ENCODE data around the gene TACR2.

Gene TACR2

DNA sequence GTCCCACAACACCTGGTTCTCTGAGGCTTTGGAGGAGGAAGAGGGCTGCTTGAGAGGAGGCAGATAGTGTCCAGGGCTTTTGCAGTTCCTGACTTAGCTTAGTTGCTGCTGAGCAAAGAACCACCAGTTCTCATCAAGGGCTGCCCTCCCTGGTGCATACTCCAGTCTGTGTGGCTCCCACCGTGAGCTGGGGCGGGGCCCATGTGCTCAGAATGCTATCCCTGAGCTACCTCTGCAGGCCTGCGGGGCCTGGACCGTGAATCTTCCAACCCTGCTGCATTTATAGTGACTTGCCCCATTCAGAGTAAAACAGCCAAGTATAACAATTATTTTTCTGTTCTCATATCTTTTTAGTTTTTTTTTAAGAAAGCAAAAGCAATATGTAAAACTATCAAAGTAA lies 49.2 kb downstream of the TACR2 start:
- no peak for DNase-seq

DNA sequence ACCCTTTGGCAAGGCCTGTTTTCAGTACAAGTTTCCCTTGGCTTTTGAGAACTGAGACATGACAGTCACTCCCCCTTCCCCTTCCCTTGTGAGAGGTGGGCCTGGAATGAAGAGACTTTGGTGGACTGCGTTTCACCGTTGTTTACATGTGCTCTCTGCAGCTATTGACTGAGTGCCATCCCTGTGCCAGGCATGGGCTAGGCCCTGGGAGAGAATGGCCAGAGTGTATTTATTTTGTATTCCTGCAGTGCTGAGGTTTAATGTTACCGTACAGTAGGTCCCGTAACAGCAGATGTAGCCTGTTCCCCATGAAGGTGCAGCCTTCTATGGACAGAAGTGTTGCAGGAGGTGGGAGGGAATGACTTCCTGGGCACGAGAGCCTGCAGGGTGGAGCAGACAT lies 50.0 kb downstream of the TACR2 start:
- no peak for DNase-seq

DNA sequence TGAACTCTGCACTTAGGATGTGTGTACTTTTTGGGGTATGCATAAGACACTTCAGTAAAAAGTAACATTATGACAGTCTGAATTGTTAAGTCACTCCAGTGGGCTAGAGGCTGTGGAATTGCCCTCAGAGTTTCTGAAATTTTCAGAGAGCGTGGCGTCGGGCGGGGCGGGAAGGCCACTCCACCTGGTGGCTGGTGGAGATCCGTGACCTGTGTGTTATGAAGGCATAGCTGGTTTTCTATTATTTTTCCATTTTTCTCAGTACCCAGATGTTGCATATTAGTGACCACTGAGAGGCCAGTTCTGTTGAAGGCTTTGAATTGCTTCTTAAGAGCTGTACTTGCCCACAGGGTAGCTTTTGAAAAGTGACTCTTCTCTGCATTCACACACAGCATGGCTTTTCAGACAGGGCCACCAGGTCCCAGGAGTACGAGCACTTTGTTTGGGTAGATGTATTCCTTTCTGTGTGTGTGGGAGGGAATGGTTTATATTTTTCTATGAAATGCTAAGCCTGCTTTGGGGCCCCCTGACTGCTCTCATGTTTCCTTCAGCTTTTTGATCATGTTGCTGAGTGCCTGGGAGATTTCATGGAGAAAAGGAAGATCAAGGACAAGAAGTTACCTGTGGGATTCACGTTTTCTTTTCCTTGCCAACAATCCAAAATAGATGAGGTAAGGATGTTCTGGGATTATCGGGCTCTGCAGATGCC lies 52.3 kb downstream of the TACR2 start:
- no peak for DNase-seq

DNA sequence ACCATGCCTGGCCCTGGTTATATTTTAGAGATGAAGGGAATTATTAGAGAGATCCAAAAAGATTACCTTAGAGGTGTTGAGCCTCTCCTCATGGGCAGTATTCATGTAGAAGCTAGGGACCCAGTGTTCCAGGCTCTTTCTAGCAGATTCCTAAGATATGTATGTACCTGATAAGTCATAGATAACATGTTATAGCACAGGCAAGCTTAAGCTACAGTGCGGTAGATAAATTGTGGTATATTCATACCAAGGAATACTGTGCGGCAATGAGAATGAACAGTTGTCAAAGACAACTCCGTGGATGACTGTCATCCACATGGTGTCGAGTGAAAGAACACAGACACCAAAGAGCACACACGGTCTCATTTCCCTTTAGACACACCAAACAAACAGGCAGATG lies 53.1 kb downstream of the TACR2 start:
- DNase-seq, result no peak

DNA sequence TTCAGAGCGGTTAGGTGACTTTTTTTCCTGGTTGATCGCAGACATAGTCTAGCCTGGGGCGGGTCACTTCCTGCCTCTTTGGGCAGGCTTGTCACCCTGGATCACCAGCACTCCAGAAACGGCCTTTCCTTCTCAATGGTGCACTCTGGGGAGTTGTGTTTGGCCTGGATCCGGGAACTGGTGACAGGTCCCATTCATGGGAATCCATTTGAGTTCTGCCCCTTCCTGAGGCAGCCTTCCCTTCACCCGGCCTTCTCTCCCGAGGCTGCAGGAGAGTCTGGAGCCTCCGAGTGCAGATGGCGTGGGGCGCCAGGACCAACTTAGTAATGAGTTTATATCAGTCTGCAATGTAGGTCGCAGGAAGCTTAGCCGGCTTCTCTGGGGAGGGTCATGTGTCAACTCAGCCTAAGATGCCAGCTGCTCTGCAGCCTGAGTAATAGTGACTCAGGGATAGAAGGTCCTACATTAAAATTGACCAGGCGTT lies 54.2 kb downstream of the TACR2 start:
- DNase-seq, result no peak

DNA sequence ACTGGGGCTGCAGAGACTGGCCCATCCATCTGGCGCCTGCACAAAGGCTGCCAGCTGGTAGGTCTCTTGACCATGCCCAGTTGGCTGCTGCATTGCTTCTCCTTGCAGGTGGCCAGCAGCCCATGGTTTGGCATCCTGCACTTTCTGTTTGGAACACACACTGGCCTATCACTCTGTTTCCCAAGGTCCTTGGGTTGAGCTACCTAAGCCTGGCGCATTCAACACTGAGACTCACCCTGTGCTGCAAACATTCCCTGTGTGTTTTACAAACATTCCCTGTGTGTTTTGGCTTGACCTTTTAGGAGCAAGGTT lies 55.5 kb downstream of the TACR2 start:
- DNase-seq, result peak; percentile 44

DNA sequence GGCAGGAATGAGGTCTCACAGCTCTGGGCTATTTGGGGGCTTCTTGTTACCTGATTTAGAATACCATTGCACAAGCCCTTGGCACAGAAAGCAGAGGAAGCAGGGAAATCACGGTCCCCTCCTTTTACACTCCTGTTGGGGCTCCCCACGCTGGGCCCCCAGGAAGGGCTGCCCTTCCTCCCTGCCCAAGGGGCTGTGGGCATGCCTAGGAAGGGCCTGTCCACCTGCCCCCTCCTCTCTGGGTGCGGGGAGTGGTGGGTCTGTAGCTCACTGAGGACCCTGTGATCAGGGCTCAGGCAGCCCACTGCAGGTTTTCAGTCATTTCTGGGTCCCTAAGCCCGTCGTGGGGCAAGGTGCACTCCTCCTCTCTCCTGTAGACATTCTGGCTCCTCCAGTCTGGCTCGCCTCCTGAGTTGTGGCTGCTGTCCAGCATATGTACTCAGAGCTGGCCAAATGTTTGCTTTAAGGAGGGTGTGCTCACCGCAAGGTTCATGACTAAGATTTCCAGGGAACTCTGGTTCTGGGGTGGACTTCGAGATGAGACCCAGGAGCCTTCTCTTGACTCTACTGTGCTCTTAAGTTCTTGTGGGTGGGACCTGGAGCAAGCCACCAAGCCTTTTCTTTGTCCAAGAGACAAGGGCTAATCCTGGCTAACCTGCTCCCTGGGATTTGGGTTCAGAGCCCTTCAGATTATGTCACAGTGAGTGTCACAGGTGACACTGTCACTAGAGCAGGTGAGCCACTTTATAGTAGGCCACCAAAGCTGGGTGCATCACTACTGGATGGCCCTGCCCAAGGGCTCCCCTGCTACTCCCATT lies 56.0 kb downstream of the TACR2 start:
- DNase-seq, result peak; percentile 32

DNA sequence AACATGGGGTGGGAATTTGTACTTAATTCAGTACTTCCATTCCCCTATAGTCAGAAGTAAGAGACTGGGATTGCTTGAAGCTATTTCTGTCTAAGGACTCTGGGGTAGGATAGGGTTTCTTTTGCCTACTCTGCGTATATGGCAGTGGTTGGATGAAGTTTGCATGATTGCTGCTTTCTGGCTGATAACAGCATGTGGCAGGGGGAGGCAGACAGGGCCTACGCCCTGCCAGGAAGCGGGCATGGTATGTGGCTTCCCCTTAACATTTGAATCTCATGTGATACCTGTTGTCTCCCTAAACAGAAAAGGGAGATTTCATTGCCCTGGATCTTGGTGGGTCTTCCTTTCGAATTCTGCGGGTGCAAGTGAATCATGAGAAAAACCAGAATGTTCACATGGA lies 57.1 kb downstream of the TACR2 start:
- no peak for DNase-seq

DNA sequence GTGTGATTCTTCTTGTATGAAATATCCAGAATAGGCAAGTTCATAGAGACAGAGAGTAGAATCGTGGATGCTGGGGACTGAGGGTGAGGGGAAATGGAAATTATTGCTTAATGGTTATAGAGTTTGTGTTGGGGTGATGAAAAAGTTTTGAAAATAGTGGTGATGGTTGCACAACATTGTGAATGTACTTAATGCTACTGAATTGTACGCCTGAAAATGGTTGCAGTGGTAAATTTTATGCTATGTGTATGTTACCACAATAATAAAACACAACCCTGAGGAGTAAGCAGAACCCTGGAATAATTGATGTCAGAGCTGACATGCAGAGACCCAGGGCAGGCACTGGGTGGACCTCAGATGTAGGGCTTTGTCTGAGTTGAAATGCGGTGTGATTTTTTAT lies 57.6 kb downstream of the TACR2 start:
- DNase-seq, result no peak

DNA sequence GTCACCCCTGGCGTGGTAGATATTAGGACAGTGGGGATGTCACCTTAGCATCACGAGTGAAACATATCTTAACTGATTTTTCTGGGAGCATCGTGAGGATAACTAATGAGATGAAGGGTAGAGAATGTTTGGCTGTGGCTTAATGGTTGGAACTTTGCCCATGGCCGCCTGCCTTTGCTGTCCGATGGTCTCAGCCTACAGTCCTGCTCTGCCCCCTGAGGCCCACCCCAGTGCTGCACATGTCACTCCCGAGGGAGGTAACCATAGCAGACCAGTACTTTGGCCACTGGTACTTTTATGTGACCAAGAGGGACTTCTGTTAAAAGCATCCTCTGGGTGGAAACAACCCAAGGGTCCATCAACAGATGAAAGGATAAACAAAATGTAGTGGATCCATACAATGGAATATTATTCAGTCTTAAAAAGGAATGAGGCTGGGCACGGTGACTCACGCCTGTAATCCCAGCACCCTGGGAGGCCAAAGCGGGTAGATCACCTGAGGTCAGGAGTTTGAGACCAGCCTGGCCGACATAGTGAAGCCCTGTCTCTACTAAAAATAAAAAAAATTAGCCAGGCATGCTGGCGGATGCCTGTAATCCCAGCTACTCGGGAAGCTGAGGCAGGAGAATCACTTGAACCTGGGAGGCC lies 58.4 kb downstream of the TACR2 start:
- DNase-seq, result no peak

DNA sequence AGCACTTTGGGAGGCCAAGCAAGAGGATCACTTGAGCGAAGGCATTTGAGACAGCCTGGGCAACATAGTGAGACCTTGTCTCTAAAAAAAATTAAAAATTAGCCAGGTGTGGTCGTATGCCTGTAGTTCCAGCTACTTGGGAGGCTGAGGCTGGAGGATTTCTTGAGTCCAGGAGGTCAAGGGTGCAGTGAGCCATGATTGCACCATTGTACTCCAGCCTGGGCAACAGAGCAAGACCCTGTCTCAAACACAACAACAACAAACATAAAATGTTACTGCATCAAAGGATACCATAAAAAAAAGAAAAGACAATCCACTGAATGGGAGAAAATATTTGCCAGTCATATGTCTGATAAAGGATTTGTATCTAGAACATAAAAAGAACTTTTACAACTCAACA lies 60.5 kb downstream of the TACR2 start:
- DNase-seq, result no peak

DNA sequence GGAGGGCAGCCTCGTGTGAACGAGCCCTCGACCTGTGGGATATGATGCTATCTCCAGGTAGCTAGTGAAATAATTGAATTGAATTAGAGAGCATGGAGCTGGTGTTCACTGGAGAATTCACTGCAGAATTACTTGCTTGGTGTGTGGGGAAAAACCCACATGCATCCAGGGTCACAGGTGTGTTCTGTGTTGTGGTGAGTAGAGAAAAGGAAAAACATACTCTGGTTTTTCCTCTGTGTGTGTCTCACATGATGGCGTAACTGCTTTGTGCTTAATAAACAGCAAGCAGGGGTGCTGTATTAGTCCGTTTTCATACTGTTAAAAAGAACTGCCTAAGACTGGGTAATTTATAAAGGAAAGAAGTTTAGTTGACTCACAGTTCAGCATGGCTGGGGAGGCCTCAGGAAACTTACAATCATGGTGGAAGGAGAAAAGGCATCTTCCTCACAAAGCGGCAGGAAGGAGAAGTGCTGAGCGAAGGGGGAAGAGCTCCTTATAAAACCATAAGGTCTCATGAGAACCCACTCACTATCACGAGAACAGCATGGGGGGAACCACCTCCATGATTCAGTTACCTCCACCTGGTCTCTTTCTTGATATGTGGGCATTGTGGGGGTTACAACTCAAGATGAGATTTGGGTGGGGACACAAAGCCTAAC lies 62.6 kb downstream of the TACR2 start:
- DNase-seq, result no peak
